Kidney epithelial cell (primary cell): ENCODE measurements around the gene LRP1. TPM values are rescaled to one million over a fixed set of nuclear protein-coding genes. Genes with fewer than 3 reads are reported as not detected.

ENCODE experiments used
- DNase-seq: peaks from one replicate; pipeline ENCODE4 v3.0.0-alpha.2; 2010; ENCODE audit warnings: low read depth
- H3K27me3 ChIP-seq: 2 replicates; pipeline ENCODE4 v1.6.0; 2011; ENCODE audit warnings: low read length; ENCODE audit not compliant: control insufficient read depth, insufficient read depth
- H3K36me3 ChIP-seq: 2 replicates; pipeline ENCODE4 v1.5.1; 2011; ENCODE audit warnings: low read length; ENCODE audit not compliant: control insufficient read depth, insufficient read depth
- H3K4me3 ChIP-seq: 2 replicates; pipeline ENCODE4 v1.5.1; 2011; ENCODE audit warnings: low read depth, mild to moderate bottlenecking, control low read depth, low read length
- CTCF ChIP-seq: IDR thresholded peaks from 2 replicates; pipeline ENCODE4 v1.5.1; 2011; ENCODE audit warnings: mild to moderate bottlenecking, moderate library complexity, low read length, control low read depth, inconsistent platforms; ENCODE audit not compliant: insufficient read depth, poor library complexity, severe bottlenecking
- total RNA-seq: library from RNA; depleted of rRNA; stranded (reverse); fragments of >200 nt; gene quantifications from 2 replicates; pipeline ENCODE4 v1.2.3, GENCODE V29; 2015

LRP1 gene
- total RNA-seq, 1 donor from 2014 or later, result 40.2 TPM

GRCh38 chr12:57260366-57260765 lies 132.1 kb downstream of the LRP1 start:
- Histone ChIP-seq H3K27me3 (no peaks in the 10 kb centered on the region), H3K36me3 (peaks cover 1% of the 10 kb centered on the region)

GRCh38 chr12:57261428-57261865 lies 133.2 kb downstream of the LRP1 start:
- H3K4me3 ChIP-seq, result no peak overlapping the region
- peaks cover 1% of the 10 kb centered on the region for H3K36me3 ChIP-seq
- H3K27me3 ChIP-seq, result no peaks in the 10 kb centered on the region
- no peak for TF ChIP-seq CTCF
- DNase-seq, result no peak

More at GRCh38 chr12:57260366-57260765, 132.1 kb downstream of the LRP1 start:
- no peak for DNase-seq
- H3K4me3 ChIP-seq, result no peak overlapping the region
- no peak for TF ChIP-seq CTCF

GRCh38 chr12:57262126-57262822 lies 134.0 kb downstream of the LRP1 start:
- H3K27me3 ChIP-seq, result no peaks in the 10 kb centered on the region
- H3K36me3 ChIP-seq, result peaks cover 1% of the 10 kb centered on the region
- DNase-seq, result no peak
- no peak for TF ChIP-seq CTCF
- no peak overlapping the region for H3K4me3 ChIP-seq

Other genes with a start within 250 kb of the LRP1 start
- gene SDR9C7, start 194.1 kb upstream of the LRP1 start, total RNA-seq, result not detected in 2 replicates
- gene RDH16, start 170.9 kb upstream of the LRP1 start, total RNA-seq, result not detected in 2 replicates
- gene ZBTB39, start 121.9 kb upstream of the LRP1 start, total RNA-seq, result 8.5 and 10.0 TPM in 2 replicates
- gene TAC3, start 112.0 kb upstream of the LRP1 start, total RNA-seq, result not detected in 2 replicates
- not detected in 2 replicates for gene MYO1A, start 78.4 kb upstream of the LRP1 start, total RNA-seq
- 6.1 and 7.9 TPM in 2 replicates for gene NEMP1, start 49.7 kb upstream of the LRP1 start, total RNA-seq
- 28.6 and 32.0 TPM in 2 replicates for gene NAB2, start 39.4 kb upstream of the LRP1 start, total RNA-seq
- 66.4 and 67.8 TPM in 2 replicates for gene STAT6, start 17.1 kb upstream of the LRP1 start, total RNA-seq
- not detected in 2 replicates for gene LRP1-AS, start 19.1 kb downstream of the LRP1 start, total RNA-seq
- gene NXPH4, start 88.3 kb downstream of the LRP1 start, total RNA-seq, result 3.1 and 5.9 TPM in 2 replicates
- 490 and 536 TPM in 2 replicates for gene SHMT2, start 101.2 kb downstream of the LRP1 start, total RNA-seq
- gene STAC3, start 122.7 kb downstream of the LRP1 start, total RNA-seq, result 0.71 TPM in 1 of 2 replicates, not detected in the other